Testis (tissue), 2 donors: Measurements from ENCODE around the gene LRMDA.

Source experiments
- POLR2A ChIP-seq: fragments of 450-650 bp; IDR thresholded peaks from one replicate; pipeline ENCODE4 v1.6.1; 2017; ENCODE audit warnings: antibody characterized with exemption, mild to moderate bottlenecking, moderate library complexity
- TF ChIP-seq, protein P1 (sequence below), 3 experiments: fragments of 450-650 bp in 2 of 3; fragments of 200-600 bp in 1 of 3; sonication (generic) in 1 of 3; IDR thresholded peaks; one replicate each; pipeline ENCODE4 v1.5.1; 2016 to 2019; ENCODE audit warnings: antibody characterized with exemption in 3 of 3, mild to moderate bottlenecking in 2 of 3, moderate library complexity in 1 of 3

- TF ChIP-seq, protein P1, sequence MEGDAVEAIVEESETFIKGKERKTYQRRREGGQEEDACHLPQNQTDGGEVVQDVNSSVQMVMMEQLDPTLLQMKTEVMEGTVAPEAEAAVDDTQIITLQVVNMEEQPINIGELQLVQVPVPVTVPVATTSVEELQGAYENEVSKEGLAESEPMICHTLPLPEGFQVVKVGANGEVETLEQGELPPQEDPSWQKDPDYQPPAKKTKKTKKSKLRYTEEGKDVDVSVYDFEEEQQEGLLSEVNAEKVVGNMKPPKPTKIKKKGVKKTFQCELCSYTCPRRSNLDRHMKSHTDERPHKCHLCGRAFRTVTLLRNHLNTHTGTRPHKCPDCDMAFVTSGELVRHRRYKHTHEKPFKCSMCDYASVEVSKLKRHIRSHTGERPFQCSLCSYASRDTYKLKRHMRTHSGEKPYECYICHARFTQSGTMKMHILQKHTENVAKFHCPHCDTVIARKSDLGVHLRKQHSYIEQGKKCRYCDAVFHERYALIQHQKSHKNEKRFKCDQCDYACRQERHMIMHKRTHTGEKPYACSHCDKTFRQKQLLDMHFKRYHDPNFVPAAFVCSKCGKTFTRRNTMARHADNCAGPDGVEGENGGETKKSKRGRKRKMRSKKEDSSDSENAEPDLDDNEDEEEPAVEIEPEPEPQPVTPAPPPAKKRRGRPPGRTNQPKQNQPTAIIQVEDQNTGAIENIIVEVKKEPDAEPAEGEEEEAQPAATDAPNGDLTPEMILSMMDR (IDR thresholded peaks at IDR 0.05): no peak
- no peak for TF ChIP-seq POLR2A
Measured at GRCh38 chr10:75971402-75972211, 540.2 kb downstream of the LRMDA start.
